ENCODE data around the gene KRT85.

The KRT85 gene

DNA sequence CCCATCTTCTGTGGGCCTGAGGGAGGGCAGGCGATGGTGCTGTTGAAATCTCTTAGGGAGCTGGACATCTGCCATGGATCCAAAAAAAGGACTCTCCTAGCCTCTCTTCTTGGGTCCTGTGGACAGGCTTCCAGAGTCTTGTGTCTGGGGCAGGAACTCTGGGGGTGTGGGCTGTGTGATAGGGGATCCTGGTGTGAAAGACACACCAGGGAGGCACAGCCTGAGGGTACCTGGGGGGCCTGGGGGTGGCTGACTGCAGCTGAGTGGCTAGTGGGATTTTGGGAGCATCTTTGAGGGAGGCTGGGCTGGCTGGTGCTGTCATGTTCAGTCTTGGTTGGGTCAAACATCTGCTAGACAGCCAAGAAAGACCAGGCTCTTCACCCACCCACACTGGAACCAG, 44.3 kb downstream of the KRT85 start:
- DNase-seq, result no peak

DNA sequence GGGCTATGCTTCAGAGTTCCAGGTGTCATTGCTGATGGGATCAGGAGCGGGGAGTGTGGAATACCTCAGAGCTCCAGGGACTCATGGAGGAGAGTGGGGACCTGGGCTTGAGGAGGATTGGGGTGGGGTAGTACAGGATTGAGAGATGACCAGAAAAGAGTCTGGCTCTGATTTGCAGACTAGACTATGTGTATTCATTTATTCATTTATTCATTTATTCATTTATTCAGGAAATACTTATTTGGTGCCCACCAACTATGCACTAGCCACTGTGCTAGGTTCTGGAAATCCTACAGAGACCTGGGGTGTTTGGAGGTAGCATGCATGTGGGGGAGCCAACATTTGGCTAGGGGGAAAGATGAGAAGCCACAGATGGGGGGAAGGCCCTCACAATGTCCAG, 45.2 kb downstream of the KRT85 start:
- no peak for DNase-seq

GRCh38 chr12:52321418-52321817, 45.9 kb downstream of the KRT85 start:
- peak; percentile 91 for DNase-seq

- no peak for DNase-seq
Observed at GRCh38 chr12:52320784-52321400, 46.4 kb downstream of the KRT85 start, which contains the start of gene KRT83. Gene KRT83, minus strand, starts transcription at chr12:52321398. Its CDS starts 63 bp downstream, at chr12:52321335.

DNA sequence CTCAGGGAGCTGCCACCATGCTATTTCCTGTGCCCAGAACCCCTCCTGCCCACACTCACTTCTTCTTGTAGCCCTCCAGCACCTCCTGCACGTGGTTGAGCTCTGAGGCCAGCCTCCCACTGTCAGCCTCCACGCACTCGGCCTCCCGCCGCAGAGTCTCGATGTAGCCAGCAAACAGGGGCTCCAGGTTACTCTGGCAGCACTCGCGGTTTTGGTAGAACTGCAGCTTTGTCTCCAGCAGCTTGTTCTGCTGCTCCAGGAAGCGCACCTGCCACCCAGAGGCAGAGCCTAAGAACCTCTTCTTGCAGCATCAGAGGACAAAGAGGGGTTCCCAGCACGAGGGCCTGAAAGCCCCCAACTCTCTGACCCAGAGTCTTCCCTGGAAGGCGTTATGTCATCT, 48.2 kb downstream of the KRT85 start:
- peak; percentile 8 for DNase-seq

DNA sequence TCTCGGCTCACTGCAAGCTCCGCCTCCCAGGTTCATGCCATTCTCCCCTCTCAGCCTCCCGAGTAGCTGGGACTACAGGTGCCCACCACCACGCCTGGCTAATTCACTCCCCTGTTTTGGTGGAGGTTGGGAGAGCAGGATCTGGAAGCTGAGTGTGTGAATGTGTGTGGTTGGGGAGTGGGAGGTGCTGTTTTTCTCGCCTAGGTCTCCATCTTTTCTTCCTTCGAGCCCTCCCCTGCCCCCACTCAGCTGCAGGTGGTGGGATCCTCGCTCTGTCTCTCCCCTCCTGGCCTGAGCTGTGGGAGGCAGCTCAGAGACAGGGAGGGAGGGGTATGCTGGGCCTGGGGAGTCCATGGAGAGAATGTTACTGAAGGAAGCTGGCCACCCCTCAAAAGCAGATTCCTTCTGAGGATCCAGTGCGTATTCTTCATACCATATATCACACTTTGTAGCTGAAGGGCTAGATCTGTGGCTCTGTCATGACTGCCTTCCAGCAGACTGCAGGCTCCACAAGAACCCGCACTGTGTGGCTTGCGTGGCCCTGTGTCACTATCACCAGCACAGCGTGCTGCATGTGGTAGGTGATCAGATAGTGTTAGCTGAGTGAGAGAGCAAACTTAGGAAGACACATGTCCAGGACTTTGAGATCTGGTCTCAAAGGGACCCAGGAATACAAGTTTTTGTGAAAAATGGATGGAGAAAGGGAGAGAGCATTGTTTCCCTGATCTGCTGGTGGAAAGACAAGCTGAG, 48.9 kb downstream of the KRT85 start:
- no peak for DNase-seq

DNA sequence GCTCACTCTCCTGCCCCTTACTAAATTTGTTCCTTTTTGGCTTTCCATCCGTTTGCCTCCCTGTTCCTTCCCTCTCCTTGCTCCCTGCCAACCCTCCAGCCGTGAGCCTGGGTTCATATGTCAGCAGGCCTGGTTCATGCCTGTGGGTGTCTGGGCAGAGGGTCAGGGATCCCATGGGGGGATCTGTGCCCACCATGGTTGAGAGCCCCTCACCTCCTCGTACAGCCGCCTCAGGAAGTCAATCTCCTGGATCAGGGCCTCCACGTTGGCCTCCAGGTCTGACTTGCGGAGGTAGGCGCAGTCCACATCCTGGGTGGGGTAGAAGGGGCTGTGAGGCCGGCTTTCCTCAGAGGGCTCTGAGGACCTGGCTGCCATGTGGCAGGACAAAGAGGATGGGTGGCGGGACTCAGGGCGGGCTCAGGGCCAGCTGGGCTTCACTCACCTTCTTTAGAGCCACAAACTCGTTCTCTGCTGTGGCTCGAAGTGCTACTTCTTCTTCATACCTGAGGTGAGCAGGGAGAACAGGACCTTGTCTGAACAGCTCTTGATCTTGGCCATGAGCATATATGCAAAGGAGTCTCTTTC, 49.7 kb downstream of the KRT85 start:
- no peak for DNase-seq

GRCh38 chr12:52316701-52317100, 50.6 kb downstream of the KRT85 start:
- DNase-seq, result no peak

DNA sequence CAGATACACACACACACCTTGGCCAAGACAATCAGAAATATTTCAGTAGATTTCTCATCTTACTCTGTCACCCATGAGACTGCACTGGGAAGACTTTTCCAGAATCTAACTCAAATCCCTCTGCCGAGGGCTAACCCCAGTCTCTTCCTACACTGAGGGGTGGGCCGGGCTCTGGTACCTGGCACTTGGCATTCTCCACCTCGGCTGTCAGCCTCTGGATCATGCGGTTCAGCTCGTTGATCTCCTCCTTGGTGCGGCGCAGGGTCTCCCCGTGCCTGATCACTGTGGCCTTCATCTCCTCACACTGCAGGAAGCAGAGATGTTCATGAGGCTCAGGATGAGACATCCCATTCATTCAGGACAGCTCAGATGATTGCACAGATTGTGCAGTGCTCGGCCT, 51.0 kb downstream of the KRT85 start:
- no peak for DNase-seq

GRCh38 chr12:52315721-52316120, 51.6 kb downstream of the KRT85 start:
- DNase-seq, result peak; percentile 14

DNA sequence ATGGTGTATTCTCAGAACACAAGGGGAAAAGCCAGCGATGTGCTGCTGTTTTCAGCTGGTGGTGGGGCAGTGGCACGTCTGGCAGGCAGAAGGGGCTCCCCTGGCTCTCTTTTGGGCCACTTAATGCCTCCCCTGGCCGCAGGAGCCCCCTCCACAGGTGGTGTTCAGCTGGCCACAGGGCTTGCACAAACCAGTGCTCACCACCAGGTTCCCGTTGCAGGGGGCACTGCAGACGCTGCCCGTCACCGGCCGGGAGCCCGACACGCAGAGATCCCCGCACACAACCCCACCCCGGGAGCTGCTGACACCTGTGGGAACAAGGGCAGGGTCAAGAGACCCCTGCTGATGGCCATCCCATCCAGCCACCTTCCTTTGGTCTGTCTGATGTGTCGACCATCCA, 52.8 kb downstream of the KRT85 start:
- no peak for DNase-seq

- no peak for DNase-seq
Observed at GRCh38 chr12:52313926-52314325, 53.4 kb downstream of the KRT85 start.

DNA sequence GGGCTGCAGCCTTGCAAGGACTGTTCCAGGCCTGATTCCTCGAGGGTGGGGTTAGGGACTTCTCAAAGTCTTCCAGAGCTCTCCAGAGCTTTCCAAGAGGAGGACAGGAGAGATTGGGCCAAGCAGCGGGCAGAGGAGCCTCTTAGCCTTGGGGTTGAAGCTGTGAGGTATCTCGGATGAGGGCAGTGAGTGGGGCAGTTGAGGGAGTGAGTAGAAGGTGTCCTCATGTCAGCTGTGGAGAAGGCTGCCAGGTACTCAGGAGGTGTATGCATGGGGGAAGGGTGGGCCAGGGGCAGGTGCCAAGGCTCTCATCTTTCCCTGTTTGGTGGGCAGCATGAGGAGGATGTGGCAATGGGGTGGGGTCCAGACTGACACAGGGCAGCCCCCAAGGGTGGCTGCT, 53.8 kb downstream of the KRT85 start:
- no peak for DNase-seq

DNA sequence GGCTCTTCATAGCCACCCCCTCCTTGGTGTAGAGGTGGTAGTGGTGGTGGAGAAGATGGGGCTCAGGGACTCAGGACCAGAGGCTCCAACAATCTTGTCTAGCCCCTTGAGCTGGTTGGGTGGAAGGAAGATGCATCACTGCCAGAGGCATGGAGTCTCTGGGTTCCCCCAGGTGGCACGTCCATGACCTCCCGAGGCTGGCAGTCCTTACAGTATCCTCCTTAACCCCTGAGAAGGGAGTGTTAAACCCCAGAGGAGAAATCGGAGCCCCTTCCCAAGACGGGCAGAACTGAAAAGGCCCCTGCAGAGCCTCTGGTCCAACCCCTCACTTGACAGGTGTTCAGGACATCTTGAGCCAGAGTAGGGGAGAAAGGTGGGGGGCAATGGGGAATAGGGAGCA, 55.2 kb downstream of the KRT85 start:
- no peak for DNase-seq

GRCh38 chr12:52311285-52311648, 56.0 kb downstream of the KRT85 start:
- DNase-seq, result no peak

GRCh38 chr12:52310622-52311284, 56.5 kb downstream of the KRT85 start:
- no peak for DNase-seq
